ENCODE data around the gene CHST15. TPM values are rescaled to one million over a fixed set of nuclear protein-coding genes. Genes with fewer than 3 reads are reported as not detected.

CHST15 gene
- total and polyA plus RNA-seq, 2 of the 13 experiments (the other 11 are each of a cell fraction or from before 2014, with no cell fraction given): 1.4 to 94.7 TPM

DNA sequence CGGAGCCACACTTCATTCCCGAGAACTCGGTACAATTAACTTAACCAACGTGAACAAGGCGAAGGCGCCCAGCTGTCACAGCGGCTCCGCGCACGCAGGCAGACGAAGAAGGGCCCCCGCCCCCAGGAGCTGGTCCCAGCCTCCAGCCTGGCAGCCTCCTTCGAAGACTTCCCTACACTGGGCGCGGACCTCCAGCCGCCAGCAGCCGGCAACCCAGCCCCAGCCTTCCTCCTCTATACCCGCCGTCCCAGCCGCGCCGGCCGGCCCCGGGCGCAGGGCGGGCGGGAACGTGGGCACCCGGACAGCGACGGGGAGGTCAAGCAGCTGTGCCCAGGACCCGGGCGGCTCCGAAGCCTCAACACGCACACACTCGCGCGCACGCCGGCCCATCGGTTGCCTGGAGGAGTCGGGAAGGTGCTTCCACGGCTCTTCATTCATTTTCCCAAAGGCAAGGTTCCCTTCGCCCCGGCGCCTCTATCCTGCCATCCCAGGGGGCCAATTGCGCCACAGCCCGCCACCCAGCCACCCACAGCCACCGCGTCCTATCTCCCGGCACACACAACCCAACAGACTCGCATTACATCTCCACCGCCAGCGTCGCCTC, 1.6 kb downstream of the CHST15 start (continued):
- TF ChIP-seq, protein P1, sequence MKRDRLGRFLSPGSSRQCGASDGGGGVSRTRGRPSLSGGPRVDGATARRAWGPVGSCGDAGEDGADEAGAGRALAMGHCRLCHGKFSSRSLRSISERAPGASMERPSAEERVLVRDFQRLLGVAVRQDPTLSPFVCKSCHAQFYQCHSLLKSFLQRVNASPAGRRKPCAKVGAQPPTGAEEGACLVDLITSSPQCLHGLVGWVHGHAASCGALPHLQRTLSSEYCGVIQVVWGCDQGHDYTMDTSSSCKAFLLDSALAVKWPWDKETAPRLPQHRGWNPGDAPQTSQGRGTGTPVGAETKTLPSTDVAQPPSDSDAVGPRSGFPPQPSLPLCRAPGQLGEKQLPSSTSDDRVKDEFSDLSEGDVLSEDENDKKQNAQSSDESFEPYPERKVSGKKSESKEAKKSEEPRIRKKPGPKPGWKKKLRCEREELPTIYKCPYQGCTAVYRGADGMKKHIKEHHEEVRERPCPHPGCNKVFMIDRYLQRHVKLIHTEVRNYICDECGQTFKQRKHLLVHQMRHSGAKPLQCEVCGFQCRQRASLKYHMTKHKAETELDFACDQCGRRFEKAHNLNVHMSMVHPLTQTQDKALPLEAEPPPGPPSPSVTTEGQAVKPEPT (CRISPR knock-in tag; IDR thresholded peaks at IDR 0.05; ENCODE audit: low read depth): no peak
- TF ChIP-seq ZNF274 (CRISPR knock-in tag; IDR thresholded peaks at IDR 0.05) (no peak), SOX13 (IDR thresholded peaks at IDR 0.05) (no peak), SOX13 (CRISPR knock-in tag; conservative IDR thresholded peaks at IDR 0.05 in 1 of 2, IDR thresholded peaks at IDR 0.05 in 1 of 2) (no peak), EED (CRISPR knock-in tag; IDR thresholded peaks at IDR 0.05) (no peak), ZBTB42 (CRISPR knock-in tag; IDR thresholded peaks at IDR 0.05) (no peak), NFE2L2 (IDR thresholded peaks at IDR 0.05; ENCODE audit: low read length) (no peak), NFE2 (CRISPR knock-in tag; IDR thresholded peaks at IDR 0.05) (no peak), ZNF264 (CRISPR knock-in tag; IDR thresholded peaks at IDR 0.05) (no peak), ZNF749 (CRISPR knock-in tag; IDR thresholded peaks at IDR 0.05; ENCODE audit: borderline replicate concordance) (no peak), GABPB1 (CRISPR knock-in tag; IDR thresholded peaks at IDR 0.05) (0 out of 2 replicates have a peak, but pooled peaks have one; percentile 11), SMAD3 (CRISPR knock-in tag; IDR thresholded peaks at IDR 0.05) (no peak), ZNF564 (CRISPR knock-in tag; IDR thresholded peaks at IDR 0.05) (no peak), ZNF879 (CRISPR knock-in tag; IDR thresholded peaks at IDR 0.05) (no peak), FOXK1 (CRISPR knock-in tag; IDR thresholded peaks at IDR 0.05; ENCODE audit: borderline replicate concordance, low read depth) (no peak), WIZ (CRISPR knock-in tag; IDR thresholded peaks at IDR 0.05) (no peak), ZNF577 (CRISPR knock-in tag; IDR thresholded peaks at IDR 0.05; ENCODE audit: borderline replicate concordance, low read depth) (no peak), TARDBP (CRISPR knock-in tag; IDR thresholded peaks at IDR 0.05) (no peak), ARID3A (IDR thresholded peaks at IDR 0.05; ENCODE audit: low read depth, low read length) (no peak)
- TF ChIP-seq, protein P2, sequence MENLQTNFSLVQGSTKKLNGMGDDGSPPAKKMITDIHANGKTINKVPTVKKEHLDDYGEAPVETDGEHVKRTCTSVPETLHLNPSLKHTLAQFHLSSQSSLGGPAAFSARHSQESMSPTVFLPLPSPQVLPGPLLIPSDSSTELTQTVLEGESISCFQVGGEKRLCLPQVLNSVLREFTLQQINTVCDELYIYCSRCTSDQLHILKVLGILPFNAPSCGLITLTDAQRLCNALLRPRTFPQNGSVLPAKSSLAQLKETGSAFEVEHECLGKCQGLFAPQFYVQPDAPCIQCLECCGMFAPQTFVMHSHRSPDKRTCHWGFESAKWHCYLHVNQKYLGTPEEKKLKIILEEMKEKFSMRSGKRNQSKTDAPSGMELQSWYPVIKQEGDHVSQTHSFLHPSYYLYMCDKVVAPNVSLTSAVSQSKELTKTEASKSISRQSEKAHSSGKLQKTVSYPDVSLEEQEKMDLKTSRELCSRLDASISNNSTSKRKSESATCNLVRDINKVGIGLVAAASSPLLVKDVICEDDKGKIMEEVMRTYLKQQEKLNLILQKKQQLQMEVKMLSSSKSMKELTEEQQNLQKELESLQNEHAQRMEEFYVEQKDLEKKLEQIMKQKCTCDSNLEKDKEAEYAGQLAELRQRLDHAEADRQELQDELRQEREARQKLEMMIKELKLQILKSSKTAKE (CRISPR knock-in tag; IDR thresholded peaks at IDR 0.05; ENCODE audit: borderline replicate concordance): no peak
- TF ChIP-seq, protein P3, sequence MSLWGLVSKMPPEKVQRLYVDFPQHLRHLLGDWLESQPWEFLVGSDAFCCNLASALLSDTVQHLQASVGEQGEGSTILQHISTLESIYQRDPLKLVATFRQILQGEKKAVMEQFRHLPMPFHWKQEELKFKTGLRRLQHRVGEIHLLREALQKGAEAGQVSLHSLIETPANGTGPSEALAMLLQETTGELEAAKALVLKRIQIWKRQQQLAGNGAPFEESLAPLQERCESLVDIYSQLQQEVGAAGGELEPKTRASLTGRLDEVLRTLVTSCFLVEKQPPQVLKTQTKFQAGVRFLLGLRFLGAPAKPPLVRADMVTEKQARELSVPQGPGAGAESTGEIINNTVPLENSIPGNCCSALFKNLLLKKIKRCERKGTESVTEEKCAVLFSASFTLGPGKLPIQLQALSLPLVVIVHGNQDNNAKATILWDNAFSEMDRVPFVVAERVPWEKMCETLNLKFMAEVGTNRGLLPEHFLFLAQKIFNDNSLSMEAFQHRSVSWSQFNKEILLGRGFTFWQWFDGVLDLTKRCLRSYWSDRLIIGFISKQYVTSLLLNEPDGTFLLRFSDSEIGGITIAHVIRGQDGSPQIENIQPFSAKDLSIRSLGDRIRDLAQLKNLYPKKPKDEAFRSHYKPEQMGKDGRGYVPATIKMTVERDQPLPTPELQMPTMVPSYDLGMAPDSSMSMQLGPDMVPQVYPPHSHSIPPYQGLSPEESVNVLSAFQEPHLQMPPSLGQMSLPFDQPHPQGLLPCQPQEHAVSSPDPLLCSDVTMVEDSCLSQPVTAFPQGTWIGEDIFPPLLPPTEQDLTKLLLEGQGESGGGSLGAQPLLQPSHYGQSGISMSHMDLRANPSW (CRISPR knock-in tag; IDR thresholded peaks at IDR 0.05; ENCODE audit: borderline replicate concordance): no peak
- TF ChIP-seq, protein P4, sequence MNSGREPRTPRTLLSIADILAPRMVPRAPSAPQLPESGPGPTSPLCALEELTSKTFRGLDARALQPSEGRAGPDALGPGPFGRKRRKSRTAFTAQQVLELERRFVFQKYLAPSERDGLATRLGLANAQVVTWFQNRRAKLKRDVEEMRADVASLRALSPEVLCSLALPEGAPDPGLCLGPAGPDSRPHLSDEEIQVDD (CRISPR knock-in tag; IDR thresholded peaks at IDR 0.05; ENCODE audit: borderline replicate concordance): no peak

Measured in HepG2 (cell line).